GM20431 (cell line): ENCODE data around the gene RAB26.
"Not testable (repeated sequence)": the region's sequence is repeated elsewhere in the genome, so short reads cannot be mapped to it uniquely, and the experiment has no call there.

ENCODE experiments used
- in situ Hi-C: fragments of 300-500 bp; cut with MseI, MboI; formaldehyde crosslinking; loops from one replicate; pipeline ENCODE4 v1.15.0; 2020; ENCODE audit warnings: low sequenced_read_pairs; ENCODE audit not compliant: unreplicated experiment

RAB26 gene

DNA sequence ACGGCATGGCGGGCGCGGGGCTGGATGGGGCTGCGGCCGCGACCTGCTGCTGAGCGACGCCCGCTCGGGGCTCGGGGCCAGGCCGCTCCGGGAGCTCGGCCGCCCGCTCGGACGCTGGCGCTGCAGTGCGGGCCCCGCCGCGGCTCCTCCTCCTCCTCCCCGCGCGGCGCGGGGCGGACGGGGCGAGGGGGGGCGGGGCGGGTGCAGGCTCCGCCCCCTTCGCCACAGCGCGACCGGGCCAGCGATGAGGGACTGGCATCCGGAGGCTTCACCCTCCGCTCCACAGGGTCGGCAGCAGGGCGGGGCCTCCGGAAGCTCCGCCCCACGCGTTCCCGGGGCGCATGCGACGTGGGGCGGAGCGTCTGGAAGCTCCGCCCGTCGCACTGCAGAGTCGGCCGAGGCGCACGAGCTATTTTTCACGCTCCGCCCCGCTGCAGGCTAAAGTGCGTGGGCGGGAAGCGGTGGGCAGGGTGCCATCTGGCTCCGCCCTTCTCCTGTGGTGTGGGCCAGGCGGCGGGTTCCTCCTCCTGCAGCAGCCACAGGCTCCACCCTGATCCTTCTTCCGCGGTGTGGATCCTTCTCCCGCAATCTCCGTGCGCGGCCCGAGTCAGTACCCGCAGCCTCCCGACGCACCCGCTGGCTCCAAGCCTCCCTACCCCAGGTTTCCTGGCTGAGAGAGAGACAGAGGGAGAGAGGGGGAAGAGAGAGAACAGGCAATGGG, 12.5 kb upstream of the RAB26 start, which contains the start of gene PKD1:
TSS of gene PKD1 (minus strand) at position 129 of the 721 bp plus-strand sequence. CDS start 209 bp downstream, outside the sequence.
- in situ Hi-C loops, result not testable (repeated sequence)

GRCh38 chr16:2142942-2143877, 5.2 kb upstream of the RAB26 start:
- in situ Hi-C loops, result loop anchor here (10.0 kb wide), 1 partner anchor 118 kb away; the partner anchor contains the start of gene NHERF2

GRCh38 chr16:2143878-2144485, 4.4 kb upstream of the RAB26 start:
- in situ Hi-C loops, result loop anchor here (10.0 kb wide), 1 partner anchor 119 kb away; the partner anchor contains the start of gene NHERF2

DNA sequence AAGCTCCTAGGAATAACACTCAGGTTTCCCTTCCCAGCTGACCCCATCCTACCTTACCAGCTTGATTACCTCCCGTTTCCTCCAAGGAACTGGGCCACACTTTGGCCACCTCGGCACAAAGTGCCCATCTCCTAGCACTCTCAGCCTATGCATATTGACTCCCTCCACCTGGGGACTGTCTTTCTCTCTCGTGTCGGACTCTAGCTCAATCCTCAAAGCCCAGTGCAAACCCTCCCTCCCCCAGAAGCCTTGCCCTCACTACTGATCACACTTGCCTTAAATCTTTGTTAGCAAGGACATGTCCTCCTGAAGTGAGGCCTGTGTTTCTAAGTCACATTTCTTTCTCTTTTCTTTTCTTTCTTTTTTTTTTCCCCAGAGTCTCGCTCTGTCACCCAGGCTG, 2.6 kb upstream of the RAB26 start:
- in situ Hi-C loops, result loop anchor here (10.0 kb wide), 1 partner anchor 121 kb away; the partner anchor contains the start of gene NHERF2

DNA sequence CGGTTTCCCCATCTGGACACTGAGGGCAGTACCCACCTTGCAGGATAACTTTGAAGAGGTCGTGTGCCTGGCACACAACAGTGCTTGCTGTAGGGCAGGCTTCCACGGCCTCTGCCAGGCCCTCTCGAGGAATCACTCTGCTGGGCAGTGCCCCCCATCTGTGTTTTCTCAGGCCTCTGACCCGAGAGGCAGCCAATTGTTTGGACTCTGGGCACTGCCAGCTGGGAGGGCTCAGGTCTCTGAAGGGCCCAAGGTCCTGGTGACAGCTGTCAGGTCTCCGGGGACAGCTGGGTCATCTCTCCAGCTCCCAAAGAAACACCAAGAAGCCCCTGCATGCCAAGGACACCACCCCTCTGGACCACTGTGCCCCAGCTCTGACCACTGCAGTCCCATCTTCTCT, 1.0 kb upstream of the RAB26 start:
- in situ Hi-C loops, result loop anchor here (10.0 kb wide), 1 partner anchor 123 kb away; the partner anchor contains the start of gene NHERF2

GRCh38 chr16:2148714-2149629, 547 bp downstream of the RAB26 start:
- in situ Hi-C loops, result loop anchor here (10.0 kb wide), 1 partner anchor 124 kb away; the partner anchor contains the start of gene NHERF2

- in situ Hi-C loops, result loop anchor here (10.0 kb wide), 1 partner anchor 125 kb away; the partner anchor contains the start of gene NHERF2
Measured at GRCh38 chr16:2149630-2150417, 1.4 kb downstream of the RAB26 start.

DNA sequence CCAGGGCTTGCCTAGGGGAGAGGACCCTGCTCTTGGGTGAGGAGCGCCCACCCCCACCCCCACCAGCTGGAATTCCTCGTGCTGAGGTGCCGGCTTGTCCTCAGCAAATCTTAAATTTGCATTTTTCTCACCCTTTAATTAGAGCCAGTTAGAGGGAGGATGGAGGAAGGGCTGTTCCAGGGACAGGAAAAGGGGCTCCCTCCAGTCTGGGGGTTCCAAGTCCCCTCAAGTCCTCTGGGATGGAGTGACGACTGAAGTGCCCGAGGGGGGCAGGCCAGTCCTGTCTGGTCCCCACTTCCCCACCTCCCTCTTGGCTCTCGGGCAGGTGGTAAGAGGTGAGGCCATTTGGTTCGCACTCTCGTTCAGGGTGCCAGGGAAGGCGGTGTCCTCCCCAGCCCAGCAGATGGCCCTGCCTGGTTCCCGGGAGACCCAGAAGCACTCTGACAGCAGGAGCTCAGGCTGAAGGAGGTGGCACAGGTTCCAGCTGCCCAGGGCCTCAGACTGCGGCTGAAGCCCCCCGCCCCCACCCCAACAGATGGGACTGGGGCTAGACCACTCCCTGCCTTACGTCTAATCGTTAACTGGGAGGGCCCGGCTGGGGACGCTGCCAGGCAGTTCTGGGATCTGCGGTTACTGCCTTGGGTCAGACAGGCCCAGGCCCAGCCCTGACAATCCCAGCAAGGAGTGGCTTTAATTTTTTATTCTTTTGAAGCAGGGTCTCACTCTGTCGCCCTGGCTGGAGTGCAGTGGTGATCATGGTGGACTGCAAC, 2.2 kb downstream of the RAB26 start:
- in situ Hi-C loops, result no loop called here

GRCh38 chr16:2151188-2152091, 3.0 kb downstream of the RAB26 start:
- in situ Hi-C loops, result no loop called here

GRCh38 chr16:2152695-2153506, 4.5 kb downstream of the RAB26 start:
- in situ Hi-C loops, result no loop called here

DNA sequence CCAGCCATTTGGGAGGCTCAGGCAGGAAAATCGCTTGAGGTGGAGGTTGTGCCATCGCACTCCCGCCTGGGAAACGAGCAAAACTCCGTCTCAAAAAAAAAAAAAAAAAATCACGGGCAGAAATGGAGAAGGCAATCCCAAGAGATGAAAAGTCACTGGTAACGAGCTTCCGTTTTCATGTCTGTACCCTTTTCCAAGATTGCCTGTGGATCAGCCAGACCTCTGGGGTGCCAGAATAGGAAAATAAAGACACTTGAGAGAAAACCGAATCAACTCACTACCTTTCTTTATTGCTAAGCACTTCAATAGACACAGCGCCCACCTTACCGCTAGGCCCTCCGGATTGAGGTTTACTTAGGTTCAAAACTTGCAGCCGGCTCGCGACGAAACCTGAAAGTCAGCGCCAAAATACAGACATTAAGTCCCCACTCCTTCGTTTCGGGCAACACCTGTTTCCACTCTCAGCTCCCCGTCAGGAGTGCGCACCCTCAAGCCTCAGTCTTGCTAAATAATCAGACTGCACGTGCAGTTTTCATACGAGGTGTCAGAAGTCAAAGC, 6.2 kb downstream of the RAB26 start:
- in situ Hi-C loops, result no loop called here

- in situ Hi-C loops, result no loop called here
Measured at GRCh38 chr16:2155091-2155950, 6.9 kb downstream of the RAB26 start, which contains the start of gene TRAF7. Gene TRAF7, plus strand, starts transcription at chr16:2155782. Its CDS starts 8,139 bp downstream, at chr16:2163921.

- in situ Hi-C loops, result no loop called here
Measured at GRCh38 chr16:2155977-2156848, 7.8 kb downstream of the RAB26 start.

- in situ Hi-C loops, result no loop called here
Measured at GRCh38 chr16:2156849-2157224, 8.4 kb downstream of the RAB26 start.
